NCI-H2107 treated with DMSO at 0.1 percent for 48 hours (cell line): ENCODE data around the gene TRPV2.
A peak's percentile ranks its signal among the peaks of the same experiment; 100 is the strongest.
"Not testable (repeated sequence)": the region's sequence is repeated elsewhere in the genome, so short reads cannot be mapped to it uniquely, and the experiment has no call there.

Experiments used
- DNase-seq: peaks from one replicate; lab custom pipeline; 2025; ENCODE audit not compliant: unreplicated experiment; lab: John Stamatoyannopoulos, UW

Gene TRPV2

DNA sequence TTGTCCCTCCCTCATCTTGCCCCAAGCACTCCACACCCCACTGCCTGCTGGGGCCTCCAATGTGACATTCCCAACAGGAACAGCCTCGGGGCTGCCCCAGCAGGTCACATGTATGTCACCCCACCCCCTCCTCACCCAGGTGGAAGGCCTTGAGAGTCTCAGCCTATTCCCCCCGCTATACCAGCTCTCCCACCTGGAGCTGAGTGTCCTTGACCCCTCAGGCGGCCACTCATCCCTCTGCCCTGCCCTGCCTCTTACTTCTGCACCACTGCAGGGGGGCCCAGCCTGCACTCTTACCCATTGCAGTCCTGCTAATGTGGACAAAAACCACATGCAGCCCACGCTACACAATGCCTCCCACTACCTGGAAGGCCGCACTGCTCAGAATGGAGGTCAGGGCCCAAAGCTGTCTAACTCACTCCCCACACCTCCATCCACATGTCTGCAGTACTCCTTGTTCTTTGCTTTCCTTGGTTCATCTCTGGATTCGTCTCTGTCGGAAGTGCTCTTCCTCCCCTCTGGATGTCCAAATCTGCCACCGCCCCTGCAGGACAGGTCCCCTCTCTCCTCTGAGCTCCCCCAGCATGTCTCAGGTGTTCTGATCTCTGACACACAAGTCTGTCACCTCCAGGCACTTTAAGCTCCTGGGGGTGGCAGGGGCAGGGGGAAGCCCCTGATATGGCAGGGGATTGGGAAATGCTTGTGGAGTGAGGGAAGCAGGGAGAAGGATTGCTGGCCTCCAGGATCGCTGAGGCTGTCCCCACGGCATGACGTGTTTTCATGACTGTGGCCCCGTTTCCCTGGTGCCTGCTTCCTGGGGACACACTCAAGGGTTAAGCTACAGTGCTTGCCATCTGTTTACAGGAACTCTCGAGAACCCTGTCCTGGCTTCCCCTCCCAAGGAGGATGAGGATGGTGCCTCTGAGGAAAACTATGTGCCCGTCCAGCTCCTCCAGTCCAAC is 20.8 kb downstream of the TRPV2 start:
- no peak for DNase-seq

DNA sequence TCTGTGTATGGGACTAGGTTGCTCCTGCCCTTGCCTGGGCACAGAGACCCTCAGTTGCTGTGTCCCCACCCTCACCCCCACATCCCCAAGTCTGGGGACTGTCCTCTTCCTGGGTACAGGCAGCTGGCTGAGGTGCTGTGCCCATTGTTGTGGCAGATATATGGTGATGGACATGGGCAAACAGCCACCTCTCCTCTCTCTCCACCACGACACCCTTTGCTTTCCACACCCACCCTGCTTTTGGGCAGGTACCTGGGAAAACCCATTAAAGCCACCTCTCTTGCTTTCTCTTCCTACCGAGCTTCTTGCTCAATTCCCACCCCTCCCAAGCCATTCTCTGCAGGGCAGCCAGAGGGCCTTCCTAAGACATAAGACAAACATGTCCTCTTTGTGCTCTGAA is 21.7 kb downstream of the TRPV2 start:
- no peak for DNase-seq

DNA sequence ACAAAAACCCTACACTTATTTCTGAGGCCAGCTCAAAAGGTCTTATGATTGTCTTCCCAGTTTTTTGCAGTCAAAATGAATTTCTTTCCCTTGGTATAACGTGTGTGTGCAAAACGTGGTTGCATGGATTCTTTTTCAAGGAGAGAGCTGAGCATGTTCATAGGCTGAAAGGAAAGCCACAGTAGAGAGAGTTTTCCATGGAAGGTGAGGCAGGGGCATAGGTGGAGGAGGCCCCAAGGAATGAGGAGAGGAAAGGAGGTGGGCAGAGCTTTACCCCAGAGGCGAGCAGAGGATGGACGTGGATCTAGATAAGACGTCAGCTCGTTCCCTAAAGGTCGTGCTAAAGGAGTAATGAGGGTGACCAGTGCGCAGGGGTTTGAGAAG is 22.8 kb downstream of the TRPV2 start:
- no peak for DNase-seq

DNA sequence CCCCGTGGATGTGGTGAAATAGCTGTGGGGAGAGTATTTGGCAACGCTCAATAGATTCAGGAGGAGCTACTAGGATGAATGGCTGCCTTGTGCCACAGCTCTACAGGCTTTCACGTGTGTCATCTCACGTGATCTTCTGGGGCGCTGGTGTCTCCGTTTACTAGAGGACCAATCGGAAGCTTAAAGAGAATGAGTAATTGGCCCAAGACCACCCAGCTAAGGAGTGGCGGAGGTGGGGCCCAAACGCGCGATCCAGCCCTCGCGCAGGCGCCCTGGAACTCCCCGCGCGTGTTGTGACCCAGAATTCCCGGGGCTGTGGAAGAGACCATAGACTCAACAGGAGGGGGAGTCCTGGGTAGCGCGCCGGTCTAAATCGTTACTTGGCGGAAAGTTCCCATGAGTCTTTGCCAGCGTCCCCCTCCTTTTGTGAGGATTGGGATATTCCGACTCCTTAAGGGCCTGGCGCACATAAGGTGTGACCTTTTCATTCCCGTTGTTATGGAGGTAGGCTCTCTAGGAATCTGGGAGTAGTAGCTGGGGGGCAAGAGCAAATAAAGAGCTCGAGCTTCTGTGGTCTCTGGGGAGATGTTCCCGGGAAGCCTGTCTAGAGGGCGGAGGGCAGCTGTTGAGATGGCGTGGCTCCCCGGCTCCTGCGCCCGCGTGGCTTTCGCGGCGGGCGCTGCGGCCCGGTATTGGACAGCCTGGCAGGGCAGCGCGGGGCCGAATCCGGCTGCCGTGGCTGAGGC is 23.4 kb downstream of the TRPV2 start:
- DNase-seq: peak; percentile 99

DNA sequence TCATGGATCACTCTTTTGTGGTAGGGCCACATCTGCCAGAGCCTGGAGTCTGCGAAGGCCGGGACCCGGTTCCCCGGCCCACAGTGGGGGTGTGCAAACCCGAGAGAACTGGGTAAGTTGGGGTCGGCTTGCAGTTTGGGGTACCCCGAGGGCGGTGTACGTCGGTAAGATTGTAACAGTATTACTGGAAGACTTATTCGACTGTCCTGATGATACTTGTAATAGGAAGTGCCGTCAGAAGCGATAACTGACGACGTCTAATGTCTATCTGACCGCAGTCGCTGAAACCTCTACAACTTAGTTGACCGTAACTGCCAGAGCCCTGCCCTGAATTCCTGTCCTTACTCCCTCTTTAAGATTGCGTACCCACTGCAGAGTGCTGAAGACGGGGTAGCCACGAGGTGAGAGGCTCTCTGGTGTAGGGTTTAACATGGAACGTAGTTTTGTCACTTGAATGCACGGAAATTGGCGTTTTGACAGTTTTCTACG is 24.0 kb downstream of the TRPV2 start:
- DNase-seq: no peak

DNA sequence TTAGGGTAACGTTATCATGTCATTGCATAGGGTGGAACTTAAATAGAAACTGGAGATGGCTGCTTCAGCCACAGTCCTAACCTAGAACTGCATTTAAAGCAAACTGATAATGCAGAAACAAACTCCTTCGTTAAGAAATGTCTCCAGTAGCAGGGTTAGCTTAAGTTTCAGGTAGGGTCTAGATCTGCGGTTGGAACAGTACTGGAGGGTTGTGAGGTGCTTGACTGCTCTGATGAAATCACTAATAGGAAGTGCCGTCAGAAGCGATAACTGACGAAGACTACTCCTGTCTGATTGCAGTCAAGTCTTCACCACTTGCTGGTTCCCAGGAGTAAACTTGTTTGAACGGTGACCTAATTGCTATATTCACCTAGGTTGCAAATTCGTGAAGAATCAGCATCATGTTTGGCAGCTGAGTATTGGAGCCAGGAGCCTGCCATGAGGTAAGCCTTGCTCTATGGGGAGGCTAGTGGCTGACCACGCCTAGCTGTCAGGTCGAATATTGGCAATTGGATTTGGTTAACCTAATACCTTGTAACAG is 24.5 kb downstream of the TRPV2 start:
- no peak for DNase-seq

DNA sequence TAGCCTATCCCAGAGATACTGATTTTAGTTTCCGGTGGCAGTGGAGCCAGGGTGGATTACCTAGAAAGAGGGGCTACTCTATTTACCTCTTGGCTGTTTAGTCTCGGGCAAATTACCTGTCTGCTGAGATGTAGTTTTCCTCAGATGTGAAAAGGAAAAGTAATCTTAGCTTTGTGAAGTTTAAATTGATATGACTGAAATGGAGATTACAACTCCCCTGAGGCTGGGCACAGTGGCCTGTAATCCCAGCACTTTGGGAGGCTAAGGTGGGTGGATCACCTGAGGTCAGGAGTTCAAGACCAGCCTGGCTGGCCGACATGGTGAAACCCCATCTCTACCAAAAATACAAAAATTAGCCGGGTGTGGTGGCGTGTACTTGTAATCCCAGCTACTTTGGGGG is 25.0 kb downstream of the TRPV2 start:
- not testable (repeated sequence) for DNase-seq

DNA sequence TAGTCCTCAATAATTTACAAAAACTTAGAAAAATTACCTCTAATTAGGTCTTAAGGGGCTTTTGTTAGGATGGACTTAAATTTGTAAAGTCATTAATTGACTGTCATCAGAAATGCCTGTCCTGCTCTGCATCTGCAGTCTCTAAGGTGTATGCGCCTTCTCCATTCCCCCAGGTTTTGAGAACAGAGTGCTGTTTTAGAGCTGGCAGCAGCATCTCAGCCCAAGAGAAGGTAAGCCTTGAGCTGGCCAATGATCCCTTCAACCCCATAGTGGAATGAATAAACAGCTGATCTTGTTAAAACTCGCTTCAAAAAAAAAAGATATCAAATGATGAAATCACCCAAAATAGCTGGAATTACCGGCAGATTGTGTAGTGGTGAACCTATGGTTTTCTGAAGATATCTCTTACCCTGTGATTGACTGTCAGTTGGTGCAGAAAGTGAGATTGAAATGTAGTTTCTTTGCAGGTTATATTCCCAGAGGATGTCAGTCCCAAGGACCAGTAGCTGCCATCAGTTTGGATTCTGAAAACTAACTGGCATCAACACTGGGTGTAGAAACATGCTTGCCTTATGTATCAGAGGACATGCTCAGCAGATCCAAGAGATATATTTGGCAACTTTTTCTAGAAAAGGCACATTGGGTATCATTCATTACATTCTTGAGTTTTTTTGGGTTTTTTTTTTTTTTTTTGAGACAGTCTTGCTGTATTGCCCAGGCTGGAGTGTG is 25.7 kb downstream of the TRPV2 start:
- no peak for DNase-seq

DNA sequence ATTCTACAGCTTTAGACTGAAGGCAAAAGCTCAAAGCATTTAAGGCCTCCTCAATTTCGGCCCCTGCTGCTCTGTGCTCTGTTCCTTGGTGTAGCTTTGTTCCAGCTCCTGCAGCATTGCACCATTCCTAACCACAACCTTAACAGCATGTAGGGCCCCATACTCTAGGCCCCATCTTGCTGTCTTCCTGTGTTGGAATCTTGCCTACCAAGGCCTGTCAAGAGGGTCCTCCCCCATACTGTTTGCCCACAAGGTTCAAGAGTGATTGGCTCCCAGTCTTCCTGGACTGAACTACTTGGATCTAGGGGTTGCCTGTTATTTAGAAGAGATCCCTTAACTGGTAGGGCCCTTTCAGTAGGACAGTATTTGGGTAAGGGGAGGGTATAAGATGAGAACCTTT is 26.8 kb downstream of the TRPV2 start:
- no peak for DNase-seq

DNA sequence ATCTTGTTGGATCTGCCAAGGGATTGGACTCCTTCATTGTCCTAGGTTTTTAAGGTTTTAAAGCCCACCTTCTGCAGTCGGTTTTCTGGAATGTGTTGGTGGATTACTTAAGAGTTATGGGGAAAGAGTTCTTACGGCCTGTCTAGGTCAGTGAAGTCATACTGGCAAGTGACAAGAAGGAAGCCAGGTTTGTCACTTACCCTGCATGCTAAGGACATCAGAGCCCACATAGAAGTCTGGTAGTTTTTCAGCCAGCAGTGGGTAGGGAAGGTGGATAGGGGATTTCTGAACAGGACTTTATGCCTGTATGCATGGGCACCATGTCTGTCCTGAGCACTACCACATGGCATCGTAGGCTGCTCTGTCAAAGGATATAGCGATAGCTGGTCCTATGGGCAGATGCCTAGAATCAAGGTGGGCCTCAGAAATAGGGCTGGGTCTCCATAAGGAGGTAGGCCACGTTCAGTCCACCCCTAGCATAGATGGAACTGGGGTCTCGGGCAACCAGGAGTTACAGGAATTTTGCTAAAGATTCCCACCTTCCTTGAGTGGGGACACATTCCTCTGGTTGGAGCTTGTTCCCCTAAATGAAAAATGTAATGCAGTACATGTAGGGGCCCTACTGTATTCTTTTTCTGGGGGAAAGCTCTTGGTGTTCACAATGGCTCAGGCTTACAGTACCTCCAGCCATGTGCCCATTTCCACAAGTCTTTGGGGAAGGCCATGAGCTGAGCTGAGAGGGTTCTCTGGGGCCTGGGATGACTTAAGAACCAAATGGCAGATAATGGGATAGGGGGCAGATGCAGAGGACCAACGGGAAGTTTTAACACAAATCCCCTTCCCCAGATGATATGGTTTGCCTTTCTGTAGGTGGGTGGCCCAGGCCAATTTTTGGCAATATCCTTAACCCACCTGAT is 27.5 kb downstream of the TRPV2 start:
- DNase-seq: no peak

DNA sequence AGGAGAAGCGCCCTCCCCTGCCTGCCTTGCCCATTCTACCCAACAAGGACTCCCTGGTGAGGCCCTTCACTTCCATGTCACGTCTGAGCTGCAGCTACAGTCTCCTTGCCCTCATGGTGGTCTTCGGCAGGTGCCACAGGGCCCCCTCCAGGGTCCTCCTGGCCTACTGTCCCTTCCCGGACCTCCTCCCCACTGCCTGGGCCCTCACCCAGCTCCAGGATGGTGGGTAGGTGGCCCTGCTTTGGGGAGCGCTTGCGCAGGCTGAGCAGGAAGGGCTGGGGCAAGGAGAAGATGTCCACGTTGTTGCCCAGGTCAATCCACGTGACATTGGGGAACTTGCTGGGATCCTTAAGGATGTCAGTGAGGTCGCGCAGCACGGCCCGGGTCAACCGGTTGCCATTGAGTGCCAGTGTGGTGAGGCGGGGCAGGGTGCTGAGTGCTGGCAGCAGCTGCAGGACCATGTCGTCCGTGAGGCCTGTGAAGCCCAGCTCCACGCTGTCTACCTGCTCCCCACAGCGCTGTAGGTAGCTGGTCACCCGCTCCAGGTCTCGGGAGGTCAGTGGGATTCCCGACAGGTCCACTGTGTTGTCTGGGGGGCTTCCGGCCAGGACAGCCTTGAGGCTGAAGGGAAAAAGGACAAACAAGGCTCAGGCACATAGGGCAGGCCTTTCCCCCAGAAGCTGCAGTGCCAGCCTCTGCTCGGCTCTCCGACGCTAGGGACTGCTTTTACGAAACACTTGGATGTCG is 28.3 kb downstream of the TRPV2 start:
- DNase-seq: no peak

DNA sequence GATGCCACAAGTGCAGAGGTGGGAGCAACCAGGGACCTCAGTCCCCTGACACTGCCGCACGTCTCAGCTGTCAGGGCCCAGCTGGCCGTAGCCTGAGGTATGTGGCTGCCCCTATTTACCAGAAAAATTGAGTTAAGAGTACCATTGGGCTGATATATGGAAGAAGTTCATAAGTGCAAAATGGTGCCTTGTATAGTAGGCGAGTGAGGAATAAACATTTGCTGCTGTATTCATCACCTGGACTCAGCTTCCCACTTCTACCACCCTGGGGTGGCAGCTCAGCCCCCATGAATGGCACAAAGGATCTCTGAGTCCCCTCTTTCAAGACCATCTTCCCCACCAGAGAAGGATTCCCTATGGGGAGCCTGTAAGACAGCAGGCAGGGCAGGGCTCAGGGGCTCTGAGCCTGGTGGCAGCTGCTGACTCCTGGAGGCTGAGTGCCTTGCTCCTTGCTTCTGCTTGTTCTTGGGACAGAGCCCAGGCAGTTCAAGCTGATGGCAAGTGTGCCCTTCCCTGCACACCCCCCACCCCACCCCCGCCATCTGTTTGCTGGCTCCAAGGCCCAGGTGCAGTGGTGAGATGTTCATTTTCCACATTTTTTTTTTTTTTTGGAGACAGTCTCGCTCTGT is 29.0 kb downstream of the TRPV2 start:
- no peak for DNase-seq

DNA sequence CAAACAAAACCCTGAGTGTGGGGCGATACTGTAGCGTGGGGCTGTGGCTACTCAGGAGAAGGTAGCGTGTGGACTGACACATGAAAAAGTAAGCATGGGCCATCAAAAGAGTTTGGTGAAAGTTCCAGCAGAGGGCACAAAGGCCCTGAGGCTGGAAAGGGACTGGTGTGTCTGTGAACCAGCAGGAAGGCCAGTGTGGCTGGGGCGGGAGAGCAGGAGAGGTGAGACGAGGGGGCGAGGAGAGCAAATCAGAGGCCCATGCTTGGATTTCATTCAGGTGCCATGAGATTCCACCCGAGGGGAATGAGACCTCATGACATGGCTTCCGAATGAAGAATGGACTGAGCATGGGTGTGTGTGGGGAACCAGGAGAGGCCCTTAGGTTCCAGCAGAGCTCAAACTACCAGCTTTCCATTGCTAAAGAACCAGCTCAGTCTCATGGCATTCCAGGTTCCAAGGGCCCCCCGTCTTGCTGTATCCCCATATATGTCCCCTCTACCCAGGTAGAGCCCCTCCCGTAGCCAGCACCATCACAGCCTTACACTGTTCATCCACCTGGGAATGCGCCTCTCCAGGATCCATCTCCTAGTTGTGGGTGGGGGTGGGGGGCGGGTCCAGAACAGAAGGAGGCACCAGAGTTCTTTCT is 31.1 kb downstream of the TRPV2 start:
- no peak for DNase-seq

DNA sequence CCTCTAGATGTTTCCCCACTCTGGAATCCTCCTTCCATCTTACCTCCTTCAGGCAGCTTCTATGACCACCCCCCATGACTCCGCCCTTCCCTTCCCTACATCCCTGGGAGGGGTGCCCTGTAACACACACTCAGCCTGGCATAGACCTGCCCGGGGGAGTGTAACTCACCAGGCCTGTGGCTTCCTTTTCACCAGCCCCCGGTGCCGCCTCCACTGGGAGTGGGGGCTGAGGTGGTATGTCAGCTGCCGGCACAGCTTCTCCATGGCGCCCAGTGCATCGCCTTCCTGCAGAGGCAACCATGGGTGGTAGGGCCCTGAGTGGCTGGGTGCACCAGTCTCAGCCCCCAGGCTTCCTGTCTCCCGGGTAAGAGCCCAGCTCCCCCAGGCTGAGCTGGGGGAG is 32.3 kb downstream of the TRPV2 start:
- no peak for DNase-seq

DNA sequence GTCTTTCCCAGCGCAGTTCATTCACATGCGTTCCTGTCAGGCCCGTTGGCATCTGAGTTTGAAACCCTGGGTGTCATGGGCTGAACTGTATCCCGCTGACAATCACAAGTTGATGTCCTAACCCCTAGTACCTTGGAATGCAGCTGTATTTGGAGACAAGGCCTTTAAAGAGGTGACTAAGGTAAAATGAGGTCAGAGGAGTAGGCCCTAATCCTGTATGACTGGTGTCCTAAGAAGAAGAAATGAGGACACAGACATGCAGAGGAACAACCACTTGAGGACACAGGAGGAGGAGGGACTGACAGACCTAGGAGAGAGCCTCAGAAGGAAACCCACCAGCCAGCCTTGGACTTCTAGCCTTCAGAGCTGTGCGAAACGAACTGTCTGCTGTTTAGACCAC is 33.1 kb downstream of the TRPV2 start:
- DNase-seq: no peak

DNA sequence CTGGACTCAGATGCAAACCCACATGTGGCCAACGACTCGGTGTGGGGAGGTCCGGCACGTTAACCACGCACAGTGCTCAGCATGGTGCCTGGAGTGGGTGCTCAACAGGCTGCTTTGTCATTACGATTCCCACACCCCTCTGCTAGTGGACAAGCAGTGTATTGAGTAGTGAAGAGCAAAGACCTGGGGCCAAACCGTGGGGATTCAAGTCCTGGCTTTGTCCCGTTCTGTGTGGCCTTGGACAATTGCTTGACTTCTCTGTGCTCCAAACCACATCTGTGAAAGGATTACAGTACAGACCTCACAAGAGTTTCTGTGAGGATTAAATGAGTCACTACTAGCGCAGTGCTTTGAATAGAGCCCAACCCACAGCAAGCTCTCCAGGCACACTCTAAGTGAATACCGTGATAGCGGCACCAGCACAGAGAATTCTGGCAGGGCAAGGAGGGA is 33.8 kb downstream of the TRPV2 start:
- DNase-seq: no peak

DNA sequence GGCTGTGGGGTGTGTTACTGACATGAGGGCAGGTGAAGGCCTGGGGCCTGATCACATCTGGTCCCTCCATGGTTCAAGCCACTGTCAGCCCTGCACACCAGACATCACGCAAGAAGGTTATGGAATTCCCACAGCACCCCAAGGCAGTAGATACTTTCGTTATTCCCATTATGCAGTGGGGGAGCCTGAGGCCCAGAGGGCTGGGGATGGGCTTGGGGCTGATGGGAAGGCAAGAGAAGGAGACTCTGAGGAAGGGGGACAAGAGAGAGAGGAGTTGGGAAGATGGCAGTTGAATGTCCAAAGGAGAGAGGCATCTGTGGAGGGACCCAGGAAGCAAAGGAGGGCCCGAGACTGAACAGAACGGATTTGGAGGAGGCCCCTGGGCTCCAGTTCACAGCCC is 34.7 kb downstream of the TRPV2 start:
- no peak for DNase-seq

DNA sequence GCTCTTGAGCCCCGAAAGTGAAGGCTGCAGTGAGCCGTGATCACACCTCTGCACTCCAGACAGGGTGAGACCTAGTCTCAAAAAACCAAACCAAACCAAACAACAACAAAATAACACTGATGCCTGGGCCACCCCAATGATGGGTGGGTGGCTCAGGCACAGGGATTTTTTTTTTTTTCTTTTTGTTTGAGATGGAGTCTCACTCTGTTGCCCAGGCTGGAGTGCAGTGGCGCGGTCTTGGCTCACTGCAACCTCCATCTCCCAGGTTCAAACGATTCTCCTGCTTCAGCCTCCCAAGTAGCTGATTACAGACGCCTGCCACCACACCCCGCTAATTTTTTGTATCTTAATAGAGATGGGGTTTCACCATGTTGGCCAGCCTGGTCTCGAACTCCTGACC is 36.9 kb downstream of the TRPV2 start:
- DNase-seq: not testable (repeated sequence)
